Psoas muscle (tissue), 8 donors: ENCODE results near the gene PGP. TPM values are rescaled to one million over a fixed set of nuclear protein-coding genes. Genes with fewer than 3 reads are reported as not detected.

Source experiments
- ATAC-seq, 4 donors: fragments of 200-7000 bp; cut with Tn5 transposase; one replicate each; pipeline ENCODE4 v1.9.1; 2020; ENCODE audit warnings: moderate library complexity in 3 of 4, mild to moderate bottlenecking in 2 of 4
- DNase-seq, 2 donors: peaks; one replicate each; pipeline ENCODE4 v3.0.0-alpha.2; 2020
- H3K27ac ChIP-seq: fragments of 200-600 bp; one replicate; pipeline ENCODE4 v1.8.0; 2022
- H3K27me3 ChIP-seq, 3 donors: fragments of 200-600 bp in 1 of 3; one replicate each; pipeline versions ENCODE4 v1.6.1 to v1.8.0; 2013 to 2022; ENCODE audit warnings: low read length in 2 of 3, mild to moderate bottlenecking in 2 of 3, moderate library complexity in 1 of 3; ENCODE audit not compliant: insufficient read depth in 3 of 3
- H3K36me3 ChIP-seq, 2 donors: fragments of 200-600 bp in 1 of 2; one replicate each; pipeline versions ENCODE4 v1.6.1 to v1.8.0; 2013 to 2022; ENCODE audit warnings: low read depth in 1 of 2, mild to moderate bottlenecking in 1 of 2, moderate library complexity in 1 of 2; ENCODE audit not compliant: insufficient read depth in 1 of 2
- H3K4me1 ChIP-seq: fragments of 200-600 bp; one replicate; pipeline ENCODE4 v1.8.0; 2022
- H3K4me3 ChIP-seq: fragments of 200-600 bp; one replicate; pipeline ENCODE4 v1.8.0; 2022; ENCODE audit warnings: mild to moderate bottlenecking
- H3K9me3 ChIP-seq: fragments of 200-600 bp; one replicate; pipeline ENCODE4 v1.8.0; 2022
- WGBS, 3 donors: extraction: QIAGEN DNeasy Blood & Tissue Kit; methylation state at CpG; one replicate each; pipeline versions ENCODE4 v1.1.6 to v1.1.7; 2013; 5-methylcytosine and 5-hydroxymethylcytosine counted together
- intact Hi-C, 2 donors: fragments of 100-400 bp; cut with DNase I; formaldehyde crosslinking; loops; one replicate each; pipeline versions ENCODE4 v1.11.0 to v1.14.2; 2022
- polyA plus RNA-seq, 3 donors: library from polyadenylated mRNA; stranded (reverse); fragments of 200-250 nt; gene quantifications; one replicate each; pipeline ENCODE4 v1.2.3, GENCODE V29; 2013
- total RNA-seq, 4 donors: library from RNA; stranded (reverse); fragmentation: NEBNext Ultra II Directional in 2 of 4; extraction: Animal tissue kit (Norgen Biotek cat#: 25700) in 2 of 4; gene quantifications; one replicate each; pipeline versions ENCODE4 v1.2.1 to v1.2.4, GENCODE V29; 2021 to 2023
- TF ChIP-seq, protein P1 (sequence below): fragments of 200-600 bp; IDR thresholded peaks from one replicate; pipeline ENCODE4 v1.8.0; 2022; ENCODE audit warnings: antibody characterized with exemption
- donor health status: healthy with polysubstance abuse.
- donor health status: DM: no; HTN: no; CAD: no; lungs with moderate emphysema.
- donor health status: Bipolar disorder and iron deficiency.
- donor health status: healthy.
- donor health status: DM: yes; HTN: yes; CAD: no.
- donor health status: DM: no; HTN: no; CAD: no.
- donor health status: DM: no; HTN: no; CAD: no.
- donor health status: DM: yes; HTN: yes; CAD: no.

Gene PGP
- total and polyA plus RNA-seq, 7 donors, result 20.9 to 35.9 (median 27.4) TPM

DNA sequence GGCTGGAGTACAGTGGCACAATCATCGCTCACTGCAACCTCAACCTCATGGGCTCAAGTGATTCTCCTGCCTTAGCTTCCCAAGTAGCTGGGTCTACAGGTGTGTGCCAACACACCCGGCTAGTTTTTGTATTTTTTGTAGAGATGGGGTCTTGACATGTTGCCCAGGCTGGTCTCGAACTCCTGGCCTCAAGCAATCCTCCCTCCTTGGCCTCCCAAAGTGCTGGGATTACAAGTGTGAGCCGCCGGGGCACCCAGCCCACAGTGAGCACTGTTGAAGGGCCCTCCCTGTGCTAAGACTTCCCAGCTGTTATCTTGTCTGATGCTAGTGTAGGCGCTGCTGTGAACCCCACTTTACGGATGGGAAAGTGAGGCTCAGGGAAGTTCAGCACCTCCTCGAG, 26.2 kb downstream of the PGP start:
- DNase-seq (no peak), ATAC-seq (no peak)
- no peak overlapping the region for H3K27ac ChIP-seq
- H3K4me3 ChIP-seq, result no peak overlapping the region
- H3K36me3 ChIP-seq, result no peaks in the 10 kb centered on the region
- 88 to 95% (median 94%) methylated on average over 8 of the region's 8 CpGs for whole genome bisulfite sequencing, 3 donors
- no peaks in the 10 kb centered on the region for H3K27me3 ChIP-seq
- no peaks in the 10 kb centered on the region for H3K9me3 ChIP-seq
- intact Hi-C loops, result no loop called here
- TF ChIP-seq, protein P1, sequence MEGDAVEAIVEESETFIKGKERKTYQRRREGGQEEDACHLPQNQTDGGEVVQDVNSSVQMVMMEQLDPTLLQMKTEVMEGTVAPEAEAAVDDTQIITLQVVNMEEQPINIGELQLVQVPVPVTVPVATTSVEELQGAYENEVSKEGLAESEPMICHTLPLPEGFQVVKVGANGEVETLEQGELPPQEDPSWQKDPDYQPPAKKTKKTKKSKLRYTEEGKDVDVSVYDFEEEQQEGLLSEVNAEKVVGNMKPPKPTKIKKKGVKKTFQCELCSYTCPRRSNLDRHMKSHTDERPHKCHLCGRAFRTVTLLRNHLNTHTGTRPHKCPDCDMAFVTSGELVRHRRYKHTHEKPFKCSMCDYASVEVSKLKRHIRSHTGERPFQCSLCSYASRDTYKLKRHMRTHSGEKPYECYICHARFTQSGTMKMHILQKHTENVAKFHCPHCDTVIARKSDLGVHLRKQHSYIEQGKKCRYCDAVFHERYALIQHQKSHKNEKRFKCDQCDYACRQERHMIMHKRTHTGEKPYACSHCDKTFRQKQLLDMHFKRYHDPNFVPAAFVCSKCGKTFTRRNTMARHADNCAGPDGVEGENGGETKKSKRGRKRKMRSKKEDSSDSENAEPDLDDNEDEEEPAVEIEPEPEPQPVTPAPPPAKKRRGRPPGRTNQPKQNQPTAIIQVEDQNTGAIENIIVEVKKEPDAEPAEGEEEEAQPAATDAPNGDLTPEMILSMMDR, result no peak
- no peaks in the 10 kb centered on the region for H3K4me1 ChIP-seq

DNA sequence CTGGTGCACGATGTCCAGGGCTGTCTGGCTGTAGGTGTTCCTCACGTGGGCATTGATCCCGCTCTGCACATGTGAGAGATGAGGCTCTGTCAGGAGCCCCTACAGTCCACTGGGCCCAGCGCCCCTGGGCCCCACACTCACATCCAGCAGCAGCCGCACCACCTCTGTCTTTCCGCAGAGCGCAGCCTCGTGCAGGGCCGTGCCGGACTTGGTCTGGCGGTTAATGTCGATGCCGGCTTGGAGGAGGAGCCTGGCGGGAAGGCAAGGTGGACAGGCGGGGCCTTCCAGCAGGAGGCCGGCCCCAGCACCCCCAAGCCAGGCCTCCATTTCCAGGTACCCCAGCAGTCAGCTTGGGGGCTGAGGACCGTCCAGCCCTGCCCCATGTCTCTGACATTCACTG, 27.4 kb downstream of the PGP start:
- no peak for ATAC-seq

DNA sequence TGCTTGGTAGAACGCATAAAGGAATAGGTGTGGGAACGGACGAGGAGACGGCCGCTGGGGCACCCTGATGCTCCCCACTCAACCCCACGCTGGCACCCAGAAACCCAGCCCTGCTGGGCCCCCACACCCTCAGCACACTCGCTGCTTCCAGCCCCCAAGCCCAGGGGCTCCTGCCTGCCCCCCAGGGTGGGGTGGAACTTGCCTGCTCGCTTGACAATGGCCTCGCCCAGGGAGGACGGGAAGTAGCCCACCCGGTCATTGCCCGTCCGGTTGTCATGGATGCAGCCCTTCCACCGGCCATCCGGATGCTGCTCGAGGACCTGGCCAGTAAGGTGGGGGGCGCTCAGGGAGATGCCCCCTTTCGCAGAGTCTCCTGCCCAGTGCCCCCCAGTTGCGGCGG, 28.1 kb downstream of the PGP start:
- H3K9me3 ChIP-seq, result no peaks in the 10 kb centered on the region
- H3K4me1 ChIP-seq, result no peaks in the 10 kb centered on the region
- TF ChIP-seq, protein P1, result no peak
- no peak for DNase-seq
- no peak overlapping the region for H3K4me3 ChIP-seq
- intact Hi-C loops, result no loop called here
- H3K27ac ChIP-seq, result no peak overlapping the region
- WGBS, 3 donors, result 83 to 89% (median 86%) methylated on average over 20 of the region's 20 CpGs
- ATAC-seq, result no peak
- no peaks in the 10 kb centered on the region for H3K27me3 ChIP-seq
- no peaks in the 10 kb centered on the region for H3K36me3 ChIP-seq

More for the DNA sequence above, 27.4 kb downstream of the PGP start:
- WGBS, 3 donors, result 72 to 80% (median 73%) methylated on average over 17 of the region's 17 CpGs
- DNase-seq, result no peak
- no peaks in the 10 kb centered on the region for H3K4me1 ChIP-seq
- H3K4me3 ChIP-seq, result no peak overlapping the region
- no peaks in the 10 kb centered on the region for H3K27me3 ChIP-seq
- intact Hi-C loops, result no loop called here
- no peak overlapping the region for H3K27ac ChIP-seq
- H3K36me3 ChIP-seq, result no peaks in the 10 kb centered on the region
- TF ChIP-seq, protein P1, result no peak
- H3K9me3 ChIP-seq, result no peaks in the 10 kb centered on the region

DNA sequence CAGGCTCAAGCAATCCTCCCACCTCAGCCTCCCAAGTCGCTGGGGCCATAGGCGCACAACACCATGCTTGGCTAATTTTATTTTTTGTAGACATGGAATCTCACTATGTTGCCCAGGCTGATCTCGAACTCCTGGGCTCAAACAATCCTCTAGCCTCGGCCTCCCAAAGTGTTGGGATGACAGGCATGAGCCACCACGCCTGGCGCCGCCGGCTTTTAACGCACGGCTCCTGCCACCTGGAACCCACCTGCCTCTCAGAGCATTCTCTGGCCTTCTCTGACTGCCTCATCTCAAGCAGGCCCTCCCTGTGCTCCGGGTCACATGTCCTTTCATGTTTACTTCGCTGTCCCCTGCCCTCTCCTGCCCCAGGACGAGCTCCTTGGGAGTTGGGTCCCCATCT, 28.6 kb downstream of the PGP start:
- Histone ChIP-seq H3K4me1 (no peaks in the 10 kb centered on the region), H3K36me3 (no peaks in the 10 kb centered on the region), H3K27ac (no peak overlapping the region), H3K4me3 (no peak overlapping the region), H3K27me3 (no peaks in the 10 kb centered on the region), H3K9me3 (no peaks in the 10 kb centered on the region)
- DNase-seq, result no peak
- intact Hi-C loops, result no loop called here
- no peak for ATAC-seq
- TF ChIP-seq, protein P1, result no peak
- 84 to 88% (median 84%) methylated on average over 13 of the region's 13 CpGs for WGBS, 3 donors

DNA sequence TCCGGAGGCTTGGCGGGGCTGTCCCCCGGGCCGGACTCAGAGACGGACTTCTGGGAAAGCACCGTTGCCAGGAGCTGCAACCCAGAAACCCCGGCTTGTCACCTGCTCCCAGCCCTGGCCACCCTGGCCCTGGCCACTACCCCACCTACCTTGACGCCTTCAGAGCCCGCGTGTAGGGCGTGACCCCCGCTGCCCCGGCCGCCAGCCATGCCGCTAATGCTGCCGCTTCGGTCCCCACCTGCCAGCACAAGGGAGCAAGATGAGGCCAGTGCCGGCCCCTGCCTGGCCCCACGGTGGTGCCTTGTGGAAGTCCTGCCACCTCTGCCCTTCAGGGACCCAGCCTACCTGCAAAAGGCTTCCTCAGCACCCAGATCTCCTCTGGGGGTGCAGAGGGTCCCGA, 29.7 kb downstream of the PGP start:
- ATAC-seq, result no peak
- no peak for DNase-seq
- Histone ChIP-seq H3K4me1 (no peaks in the 10 kb centered on the region), H3K27ac (no peak overlapping the region), H3K9me3 (no peaks in the 10 kb centered on the region), H3K27me3 (no peaks in the 10 kb centered on the region), H3K36me3 (no peaks in the 10 kb centered on the region), H3K4me3 (no peak overlapping the region)
- intact Hi-C loops, result no loop called here
- TF ChIP-seq, protein P1, result no peak
- 73 to 86% (median 85%) methylated on average over 20 of the region's 20 CpGs for WGBS, 3 donors
